Keratinocyte (primary cell): ENCODE data around the gene KANK2.

Experiments
- CTCF ChIP-seq, 3 experiments: IDR thresholded peaks in 1 of 3; conservative IDR thresholded peaks in 1 of 3; optimal IDR thresholded peaks in 1 of 3; 2 replicates in 2 of 3; 3 replicates in 1 of 3; pipeline versions ENCODE3 to v1.5.1; 2011; ENCODE audit warnings: low read length in 3 of 3, mild to moderate bottlenecking in 3 of 3, moderate library complexity in 2 of 3, control low read depth in 1 of 3, inconsistent platforms in 1 of 3; ENCODE audit not compliant: insufficient read depth in 2 of 3; ENCODE audit errors: extremely low read depth in 1 of 3
- EZH2 ChIP-seq: IDR thresholded peaks from one replicate; pipeline ENCODE4 v1.6.1; 2012; ENCODE audit warnings: inconsistent platforms, mild to moderate bottlenecking, low read length, moderate library complexity

- no peak for TF ChIP-seq CTCF (optimal IDR thresholded peaks at IDR 0.05 in 1 of 3, IDR thresholded peaks at IDR 0.05 in 1 of 3, conservative IDR thresholded peaks at IDR 0.05 in 1 of 3; ENCODE audit: extremely low read depth in 1 of 3, insufficient read depth in 2 of 3, low read length in 3 of 3)
- TF ChIP-seq EZH2: no peak
Observed at GRCh38 chr19:11168568-11168967, 28.8 kb downstream of the KANK2 start.
